H9 (cell line): ENCODE measurements around the gene OPA3. TPM values are rescaled to one million over a fixed set of nuclear protein-coding genes. Genes with fewer than 3 reads are reported as not detected.
A peak's percentile ranks its signal among the peaks of the same experiment; 100 is the strongest.

ENCODE experiments used
- DNase-seq: peaks from one replicate; pipeline ENCODE4 v3.0.0-alpha.2; 2017
- H2AFZ ChIP-seq: one replicate; pipeline ENCODE4 v1.6.1; 2013; ENCODE audit warnings: mild to moderate bottlenecking, low read length, control low read depth, moderate library complexity
- H2AK5ac ChIP-seq: 2 replicates; pipeline ENCODE4 v1.6.1; 2013; ENCODE audit warnings: low read length, control low read depth, mixed read lengths; ENCODE audit not compliant: insufficient read length
- H2BK120ac ChIP-seq: one replicate; pipeline ENCODE4 v1.6.1; 2013; ENCODE audit warnings: low read depth, mild to moderate bottlenecking, low read length, control low read depth, inconsistent platforms; ENCODE audit not compliant: poor library complexity, severe bottlenecking
- H2BK12ac ChIP-seq: 2 replicates; pipeline ENCODE4 v1.6.1; 2013; ENCODE audit warnings: low read length, control low read depth, mixed read lengths, low read depth; ENCODE audit not compliant: insufficient read length
- H2BK15ac ChIP-seq: 2 replicates; pipeline ENCODE4 v1.6.1; 2013; ENCODE audit warnings: low read depth, low read length, control low read depth
- H2BK20ac ChIP-seq: one replicate; pipeline ENCODE4 v1.6.1; 2013; ENCODE audit warnings: low read depth, mild to moderate bottlenecking, low read length, control low read depth, inconsistent platforms; ENCODE audit not compliant: poor library complexity, severe bottlenecking
- H2BK5ac ChIP-seq: 2 replicates; pipeline ENCODE4 v1.6.1; 2013; ENCODE audit warnings: low read length, control low read depth, mixed read lengths; ENCODE audit not compliant: insufficient read length
- H3K14ac ChIP-seq: 2 replicates; pipeline ENCODE4 v1.6.1; 2013; ENCODE audit warnings: low read length, control low read depth; ENCODE audit not compliant: insufficient read depth
- H3K18ac ChIP-seq: 2 replicates; pipeline ENCODE4 v1.6.1; 2013; ENCODE audit warnings: low read depth, mild to moderate bottlenecking, mixed read lengths, low read length, control low read depth; ENCODE audit not compliant: insufficient read length
- H3K23ac ChIP-seq: 2 replicates; pipeline ENCODE4 v1.6.1; 2013; ENCODE audit warnings: low read length, control low read depth, mixed read lengths, low read depth; ENCODE audit not compliant: insufficient read length
- H3K23me2 ChIP-seq: 2 replicates; pipeline ENCODE4 v1.6.1; 2013; ENCODE audit warnings: low read depth, mild to moderate bottlenecking, mixed read lengths, low read length, control low read depth; ENCODE audit not compliant: insufficient read length, poor library complexity, severe bottlenecking
- H3K27ac ChIP-seq: 2 replicates; pipeline ENCODE4 v1.5.1; 2013; ENCODE audit warnings: low read length, control low read depth, mixed read lengths, low read depth; ENCODE audit not compliant: insufficient read length
- H3K27me3 ChIP-seq: 2 replicates; pipeline ENCODE4 v1.6.1; 2013; ENCODE audit warnings: low read length, control low read depth, inconsistent platforms; ENCODE audit not compliant: insufficient read depth
- H3K4ac ChIP-seq: 2 replicates; pipeline ENCODE4 v1.6.1; 2013; ENCODE audit warnings: low read depth, mild to moderate bottlenecking, control low read depth, inconsistent platforms, low read length, moderate library complexity
- H3K4me1 ChIP-seq: 2 replicates; pipeline ENCODE4 v1.6.1; 2013; ENCODE audit warnings: low read length, control low read depth, inconsistent platforms; ENCODE audit not compliant: insufficient read depth
- H3K4me2 ChIP-seq: 2 replicates; pipeline ENCODE4 v1.6.1; 2013; ENCODE audit warnings: low read length, control low read depth, mixed read lengths; ENCODE audit not compliant: insufficient read length, insufficient read depth
- H3K56ac ChIP-seq: 2 replicates; pipeline ENCODE4 v1.6.1; 2013; ENCODE audit warnings: low read depth, mild to moderate bottlenecking, mixed read lengths, low read length, control low read depth; ENCODE audit not compliant: insufficient read length
- H3K79me1 ChIP-seq: 2 replicates; pipeline ENCODE4 v1.6.1; 2013; ENCODE audit warnings: low read depth, mild to moderate bottlenecking, moderate library complexity, low read length, control low read depth, inconsistent platforms; ENCODE audit not compliant: insufficient read depth, poor library complexity, severe bottlenecking
- H3K79me2 ChIP-seq: 2 replicates; pipeline ENCODE4 v1.6.1; 2013; ENCODE audit warnings: low read length, control low read depth, inconsistent platforms; ENCODE audit not compliant: insufficient read depth
- H3K9ac ChIP-seq: 2 replicates; pipeline ENCODE4 v1.6.1; 2013; ENCODE audit warnings: low read length, control low read depth, mixed read lengths; ENCODE audit not compliant: insufficient read length; ENCODE audit errors: extremely low read depth
- H3K9me3 ChIP-seq: one replicate; pipeline ENCODE4 v1.6.1; 2013; ENCODE audit warnings: low read depth, low read length, inconsistent platforms; ENCODE audit not compliant: control insufficient read depth
- H3T11ph ChIP-seq: one replicate; pipeline ENCODE4 v1.6.1; 2013; ENCODE audit warnings: mild to moderate bottlenecking, low read length, control low read depth, inconsistent platforms
- H4K20me1 ChIP-seq: one replicate; pipeline ENCODE4 v1.6.1; 2013; ENCODE audit not compliant: control insufficient read depth, insufficient read length, insufficient read depth
- H4K5ac ChIP-seq: 2 replicates; pipeline ENCODE4 v1.6.1; 2013; ENCODE audit warnings: low read depth, mild to moderate bottlenecking, mixed read lengths, low read length, control low read depth; ENCODE audit not compliant: insufficient read length
- H4K8ac ChIP-seq: replicated peaks from 2 replicates; pipeline ENCODE4 v1.6.1; 2013; ENCODE audit warnings: low read length, control low read depth, mixed read lengths, low read depth; ENCODE audit not compliant: insufficient read length
- H4K91ac ChIP-seq: 2 replicates; pipeline ENCODE4 v1.6.1; 2013; ENCODE audit warnings: low read depth, mild to moderate bottlenecking, moderate library complexity, mixed read lengths, low read length, control low read depth; ENCODE audit not compliant: insufficient read length
- H3K27ac Mint-ChIP-seq, 3 experiments: 2 replicates in 2 of 3; 3 replicates in 1 of 3; pipeline ENCODE4 v1.8.0; 2020 to 2021; ENCODE audit warnings: mixed read lengths in 3 of 3, mild to moderate bottlenecking in 1 of 3, moderate library complexity in 1 of 3
- H3K27me3 Mint-ChIP-seq: 2 replicates; pipeline ENCODE4 v1.8.0; 2021; ENCODE audit warnings: low read depth, mild to moderate bottlenecking, moderate library complexity, mixed read lengths
- H3K36me3 Mint-ChIP-seq, 3 experiments: 2 replicates in 2 of 3; 3 replicates in 1 of 3; pipeline ENCODE4 v1.8.0; 2020 to 2021; ENCODE audit warnings: low read depth in 3 of 3, mixed read lengths in 3 of 3; ENCODE audit not compliant: insufficient read depth in 1 of 3
- H3K4me1 Mint-ChIP-seq, 2 experiments: 2 replicates each; pipeline ENCODE4 v1.8.0; 2020; ENCODE audit warnings: mixed read lengths in 2 of 2
- H3K4me3 Mint-ChIP-seq, 2 experiments: 2 replicates in 1 of 2; 3 replicates in 1 of 2; pipeline ENCODE4 v1.8.0; 2020 to 2021; ENCODE audit warnings: mild to moderate bottlenecking in 2 of 2, mixed read lengths in 2 of 2, moderate library complexity in 1 of 2
- H3K9me3 Mint-ChIP-seq, 2 experiments: 2 replicates in 1 of 2; 3 replicates in 1 of 2; pipeline ENCODE4 v1.8.0; 2020; ENCODE audit warnings: mild to moderate bottlenecking in 2 of 2, mixed read lengths in 2 of 2, moderate library complexity in 1 of 2
- whole genome bisulfite sequencing: extraction: QIAGEN DNeasy Blood & Tissue Kit; methylation state at CpG from one replicate; pipeline ENCODE4 v1.1.7; 2013; ENCODE audit warnings: missing lambda C conversion rate, low lambda C conversion rate, mixed read lengths; ENCODE audit not compliant: insufficient read length; ENCODE audit errors: extremely low coverage; 5-methylcytosine and 5-hydroxymethylcytosine counted together
- total RNA-seq: library from RNA; stranded (reverse); gene quantifications from 2 replicates; pipeline ENCODE4 v1.2.1, GENCODE V29; 2021
- TF ChIP-seq, protein P1 (sequence below): fragments of 200-600 bp; sonication (generic); conservative IDR thresholded peaks from 3 replicates; pipeline ENCODE4 v1.8.0; 2021; ENCODE audit warnings: antibody characterized with exemption, mild to moderate bottlenecking

OPA3 gene
- total RNA-seq, 1 experiment from 2014 or later, result 13.0 TPM

DNA sequence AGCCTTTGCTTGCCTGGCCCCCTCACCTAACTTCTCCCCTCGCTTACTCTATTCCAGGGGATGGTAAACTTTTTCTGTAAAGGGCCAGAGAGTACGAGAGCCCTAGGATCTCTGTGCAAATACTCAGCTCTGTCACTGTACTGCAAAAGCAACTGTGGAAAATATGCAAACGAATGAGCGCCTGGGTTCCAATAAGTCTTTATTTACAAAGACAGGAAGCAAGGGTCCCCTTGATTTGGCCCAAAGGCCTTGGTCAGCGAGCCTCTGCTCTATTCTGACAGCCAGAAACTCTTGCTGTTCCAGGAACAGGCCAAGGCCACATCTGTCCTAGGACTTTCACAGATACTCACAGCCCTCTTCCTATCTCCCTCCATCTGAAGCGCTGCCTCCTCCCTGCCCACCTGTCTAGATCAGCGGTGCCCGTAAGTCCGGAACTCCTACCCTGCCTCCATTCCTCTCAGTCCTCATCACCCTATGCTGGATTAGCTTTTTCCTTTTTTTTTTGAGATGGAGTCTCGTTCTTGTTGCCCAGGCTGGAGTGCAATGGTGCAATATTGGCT is 37.3 kb downstream of the OPA3 start:
- no peak overlapping the region for H3K9ac ChIP-seq
- H3K4me2 ChIP-seq, result no peak overlapping the region
- H3K27me3 Mint-ChIP-seq, result no peaks in the 10 kb centered on the region; the same call in 1 of the 2 replicates
- H3K27me3 ChIP-seq, result no peaks in the 10 kb centered on the region
- no peak overlapping the region for H2BK15ac ChIP-seq
- no peak for DNase-seq
- no peaks in the 10 kb centered on the region for H3K23me2 ChIP-seq
- no peak overlapping the region for H2AK5ac ChIP-seq
- no peaks in the 10 kb centered on the region for H3K79me2 ChIP-seq
- H2BK120ac ChIP-seq, result no peak overlapping the region
- H3K18ac ChIP-seq, result no peak overlapping the region
- peak overlapping the region in 1 of 3 experiments; percentile 41; a peak in 1 of 7 replicates for H3K27ac Mint-ChIP-seq
- H4K8ac ChIP-seq, result no peak overlapping the region
- no peaks in the 10 kb centered on the region for H3K36me3 Mint-ChIP-seq
- H3K4ac ChIP-seq, result no peak overlapping the region
- peaks cover 10 to 15% of the 10 kb centered on the region in 2 experiments for H3K4me1 Mint-ChIP-seq
- no peak overlapping the region for H3K4me3 Mint-ChIP-seq
- no peak overlapping the region for H2BK12ac ChIP-seq
- WGBS, result no CpG with 5 or more reads among the region's 10 CpGs
- no peak overlapping the region for H3K27ac ChIP-seq
- no peak overlapping the region for H3K56ac ChIP-seq
- TF ChIP-seq, protein P1, sequence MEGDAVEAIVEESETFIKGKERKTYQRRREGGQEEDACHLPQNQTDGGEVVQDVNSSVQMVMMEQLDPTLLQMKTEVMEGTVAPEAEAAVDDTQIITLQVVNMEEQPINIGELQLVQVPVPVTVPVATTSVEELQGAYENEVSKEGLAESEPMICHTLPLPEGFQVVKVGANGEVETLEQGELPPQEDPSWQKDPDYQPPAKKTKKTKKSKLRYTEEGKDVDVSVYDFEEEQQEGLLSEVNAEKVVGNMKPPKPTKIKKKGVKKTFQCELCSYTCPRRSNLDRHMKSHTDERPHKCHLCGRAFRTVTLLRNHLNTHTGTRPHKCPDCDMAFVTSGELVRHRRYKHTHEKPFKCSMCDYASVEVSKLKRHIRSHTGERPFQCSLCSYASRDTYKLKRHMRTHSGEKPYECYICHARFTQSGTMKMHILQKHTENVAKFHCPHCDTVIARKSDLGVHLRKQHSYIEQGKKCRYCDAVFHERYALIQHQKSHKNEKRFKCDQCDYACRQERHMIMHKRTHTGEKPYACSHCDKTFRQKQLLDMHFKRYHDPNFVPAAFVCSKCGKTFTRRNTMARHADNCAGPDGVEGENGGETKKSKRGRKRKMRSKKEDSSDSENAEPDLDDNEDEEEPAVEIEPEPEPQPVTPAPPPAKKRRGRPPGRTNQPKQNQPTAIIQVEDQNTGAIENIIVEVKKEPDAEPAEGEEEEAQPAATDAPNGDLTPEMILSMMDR, result no peak
- no peak overlapping the region for H2BK5ac ChIP-seq
- no peak overlapping the region for H3K23ac ChIP-seq
- no peak overlapping the region for H4K5ac ChIP-seq
- H3K9me3 ChIP-seq, result no peaks in the 10 kb centered on the region
- H3K9me3 Mint-ChIP-seq, result no peaks in the 10 kb centered on the region
- H3K14ac ChIP-seq, result no peak overlapping the region
- H3K79me1 ChIP-seq, result no peaks in the 10 kb centered on the region
- no peak overlapping the region for H3T11ph ChIP-seq
- H3K4me1 ChIP-seq, result no peaks in the 10 kb centered on the region
- no peak overlapping the region for H2BK20ac ChIP-seq
- H2AFZ ChIP-seq, result no peak overlapping the region
- no peaks in the 10 kb centered on the region for H4K20me1 ChIP-seq
- no peak overlapping the region for H4K91ac ChIP-seq
